IMR-90 (cell line): ENCODE measurements around the gene OR2T1.

Experiments used
- BHLHE40 ChIP-seq: fragments of 150-350 bp; IDR thresholded peaks from 2 replicates; pipeline ENCODE4 v1.6.1; 2016; ENCODE audit warnings: mild to moderate bottlenecking, low read depth, low read length
- CTCF ChIP-seq: conservative IDR thresholded peaks from 2 replicates; pipeline ENCODE4 v1.5.1; 2012; ENCODE audit warnings: mild to moderate bottlenecking, low read depth, low read length, improper control_type of control experiment
- MAZ ChIP-seq: IDR thresholded peaks from 2 replicates; pipeline ENCODE4 v1.6.1; 2012; ENCODE audit warnings: low read depth, mild to moderate bottlenecking, low read length, improper control_type of control experiment, moderate library complexity, borderline replicate concordance
- POLR2A ChIP-seq: IDR thresholded peaks from 2 replicates; pipeline ENCODE4 v1.6.1; 2012; ENCODE audit warnings: mild to moderate bottlenecking, low read depth, low read length
- RFX5 ChIP-seq: IDR thresholded peaks from 2 replicates; pipeline ENCODE4 v1.8.0; 2012; ENCODE audit warnings: low read depth, mild to moderate bottlenecking, low read length, moderate library complexity
- USF2 ChIP-seq: fragments of 150-350 bp; IDR thresholded peaks from 2 replicates; pipeline ENCODE4 v1.6.1; 2017; ENCODE audit warnings: mild to moderate bottlenecking, antibody characterized with exemption, low read length, low read depth

DNA sequence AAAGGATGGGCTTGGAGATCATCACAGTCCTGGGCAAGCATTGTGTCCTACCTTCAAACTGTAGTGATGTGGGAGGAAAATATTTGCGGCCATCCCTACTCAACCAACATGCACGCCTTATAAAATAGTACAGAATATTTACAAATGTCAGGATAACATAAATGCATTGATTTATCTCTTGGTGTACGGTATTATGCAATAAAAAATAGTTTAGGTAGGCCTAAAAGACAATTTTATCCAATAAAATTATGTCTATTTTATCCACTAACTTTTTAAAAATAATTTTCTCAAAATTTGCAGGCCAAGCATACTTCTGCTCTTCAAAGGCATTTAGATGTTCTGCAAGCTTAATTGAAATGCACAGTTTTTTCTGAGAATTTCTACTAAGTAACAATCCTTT, at the start of gene OR2T1:
- TF ChIP-seq CTCF (no peak), POLR2A (no peak), MAZ (no peak), BHLHE40 (no peak), RFX5 (no peak), USF2 (no peak)
